ENCODE data around the gene DLGAP1.
"Not testable (repeated sequence)": the region's sequence is repeated elsewhere in the genome, so short reads cannot be mapped to it uniquely, and the experiment has no call there.

DLGAP1 gene

DNA sequence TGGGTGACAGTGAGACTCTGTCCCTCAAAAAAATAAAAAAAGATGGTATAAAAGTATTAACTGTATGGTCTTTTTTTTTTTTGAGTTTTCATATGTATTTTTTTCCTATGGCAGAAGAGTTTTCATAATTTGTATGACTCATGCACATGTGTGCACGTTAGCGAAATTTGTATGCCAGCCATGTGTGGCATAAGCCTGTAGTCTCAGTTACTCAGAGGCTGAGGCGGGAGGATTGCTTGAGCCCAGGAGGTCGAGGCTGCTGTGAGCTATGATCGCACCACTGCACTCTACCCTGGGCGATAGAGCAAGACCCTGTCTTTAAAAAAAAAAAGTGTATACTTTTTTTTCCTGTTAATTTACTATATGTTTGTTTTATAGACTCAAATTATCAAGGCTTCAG, 844.3 kb downstream of the DLGAP1 start:
- DNase-seq = no peak

DNA sequence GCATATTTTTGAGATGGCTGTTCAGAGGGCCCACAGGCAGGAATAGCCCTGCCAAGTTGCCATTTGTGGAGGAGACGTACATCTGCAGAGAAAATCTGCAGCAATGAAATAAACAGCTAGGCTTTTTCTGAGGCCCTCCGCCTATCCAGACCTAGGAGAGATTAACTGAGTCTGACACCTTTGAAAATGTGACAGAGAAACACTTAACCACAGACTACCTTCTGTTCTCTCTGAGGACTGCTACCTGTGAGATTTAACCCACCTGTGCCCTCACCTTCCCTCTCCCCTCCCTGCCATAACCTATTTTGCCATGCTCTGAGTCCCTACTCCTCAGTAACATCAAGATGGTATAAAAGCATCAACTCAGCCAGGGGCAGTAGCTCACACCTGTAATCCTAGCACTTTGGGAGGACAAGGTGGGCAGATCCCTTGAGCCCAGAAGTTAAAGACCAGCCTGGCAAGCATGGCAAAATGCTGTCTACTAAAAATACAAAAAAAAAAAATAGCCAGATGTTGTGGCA, 844.9 kb downstream of the DLGAP1 start:
- no peak for DNase-seq

DNA sequence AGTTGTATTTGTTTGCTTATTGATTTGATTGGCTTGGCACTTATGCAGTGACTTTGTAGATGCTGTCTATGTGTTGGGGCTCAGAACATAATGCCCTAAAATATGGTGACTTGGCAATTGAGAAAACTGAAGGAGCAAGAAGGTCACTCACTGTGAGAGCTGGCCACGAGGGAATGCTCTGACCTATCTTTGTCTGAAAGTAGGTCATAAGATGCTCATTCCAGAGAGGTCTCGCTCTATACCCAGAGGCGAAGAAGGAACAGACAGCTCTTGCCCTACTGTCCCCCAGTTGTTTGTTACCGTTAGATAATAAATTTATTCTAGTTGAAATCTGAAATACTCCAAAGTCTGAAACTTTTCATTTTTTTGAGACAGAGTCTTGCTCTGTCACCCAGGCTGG, 846.6 kb downstream of the DLGAP1 start:
- no peak for DNase-seq

- DNase-seq = not testable (repeated sequence)
Measured at GRCh38 chr18:3608099-3608453, 847.0 kb downstream of the DLGAP1 start.

GRCh38 chr18:3607309-3608098, 847.6 kb downstream of the DLGAP1 start:
- DNase-seq = no peak

- DNase-seq = not testable (repeated sequence)
Measured at GRCh38 chr18:3606863-3607262, 848.2 kb downstream of the DLGAP1 start.

- DNase-seq = no peak
Measured at GRCh38 chr18:3605954-3606443, 849.1 kb downstream of the DLGAP1 start.

DNA sequence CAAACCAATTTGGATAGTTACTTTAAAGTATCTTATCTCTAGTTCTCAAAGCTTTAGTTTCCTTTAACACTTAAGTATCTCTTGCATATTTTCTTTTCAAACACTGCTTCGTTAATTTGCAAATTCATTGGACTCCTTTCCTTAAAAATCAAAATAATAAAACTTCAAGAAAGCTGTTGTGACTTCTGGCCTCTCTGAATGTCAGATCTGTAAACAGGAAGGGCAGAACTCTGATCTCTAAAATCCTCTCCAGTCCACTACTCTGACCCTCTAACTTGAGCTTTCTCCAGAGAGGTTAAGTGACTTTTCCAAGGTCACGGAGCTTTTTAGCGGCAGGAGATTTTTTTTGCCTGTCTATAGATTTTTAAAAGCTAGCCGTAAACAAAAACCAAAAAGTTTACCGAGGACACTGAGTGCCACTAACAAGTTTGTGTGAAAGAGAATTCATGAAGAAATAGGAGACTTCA, 849.6 kb downstream of the DLGAP1 start:
- DNase-seq = no peak

DNA sequence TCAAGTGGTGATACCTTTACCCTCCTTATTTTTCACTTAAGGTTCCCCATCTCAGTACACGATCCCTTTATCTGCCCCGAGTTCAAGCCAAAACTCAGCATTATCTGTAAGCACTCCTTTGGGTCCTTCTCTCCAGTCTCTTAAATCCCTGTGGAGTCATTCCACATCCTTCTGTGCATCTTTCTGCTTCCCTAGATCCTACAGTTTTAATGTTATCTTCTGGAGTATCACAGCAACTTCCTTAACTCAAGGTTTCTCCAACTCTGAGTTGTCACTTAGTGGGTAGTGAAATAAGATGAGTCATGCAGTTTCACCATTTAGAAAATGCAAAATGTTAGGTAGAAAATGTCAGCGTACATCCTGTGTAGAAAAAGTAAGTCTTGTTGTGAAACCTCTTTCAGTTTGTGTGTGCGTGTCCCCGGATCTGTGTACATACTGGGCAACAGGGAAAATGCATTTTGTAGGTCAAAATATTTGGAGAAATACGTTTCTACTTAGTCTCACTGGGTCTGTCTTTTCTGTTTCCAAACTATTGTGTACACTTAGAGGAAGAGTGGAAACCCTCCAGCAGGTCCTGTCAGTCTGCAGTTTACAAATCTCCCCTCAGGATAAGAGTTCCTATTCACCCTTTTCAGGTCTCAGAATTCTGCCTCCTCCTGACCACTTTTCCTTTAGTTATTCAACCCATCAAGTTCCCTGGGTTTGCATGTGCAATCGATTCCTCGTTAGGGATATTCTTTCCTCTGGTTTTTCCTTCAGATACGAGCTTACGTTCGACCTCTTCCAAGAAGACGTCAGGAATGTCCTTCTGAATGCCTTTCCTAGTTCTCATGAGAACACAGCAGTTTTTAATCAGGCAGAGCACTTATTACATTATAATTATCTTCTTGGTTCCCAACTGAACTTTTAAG, 850.4 kb downstream of the DLGAP1 start:
- peak; percentile 37 for DNase-seq

GRCh38 chr18:3604235-3604497, 850.9 kb downstream of the DLGAP1 start:
- no peak for DNase-seq

GRCh38 chr18:3603421-3604234, 851.5 kb downstream of the DLGAP1 start:
- DNase-seq = no peak

DNA sequence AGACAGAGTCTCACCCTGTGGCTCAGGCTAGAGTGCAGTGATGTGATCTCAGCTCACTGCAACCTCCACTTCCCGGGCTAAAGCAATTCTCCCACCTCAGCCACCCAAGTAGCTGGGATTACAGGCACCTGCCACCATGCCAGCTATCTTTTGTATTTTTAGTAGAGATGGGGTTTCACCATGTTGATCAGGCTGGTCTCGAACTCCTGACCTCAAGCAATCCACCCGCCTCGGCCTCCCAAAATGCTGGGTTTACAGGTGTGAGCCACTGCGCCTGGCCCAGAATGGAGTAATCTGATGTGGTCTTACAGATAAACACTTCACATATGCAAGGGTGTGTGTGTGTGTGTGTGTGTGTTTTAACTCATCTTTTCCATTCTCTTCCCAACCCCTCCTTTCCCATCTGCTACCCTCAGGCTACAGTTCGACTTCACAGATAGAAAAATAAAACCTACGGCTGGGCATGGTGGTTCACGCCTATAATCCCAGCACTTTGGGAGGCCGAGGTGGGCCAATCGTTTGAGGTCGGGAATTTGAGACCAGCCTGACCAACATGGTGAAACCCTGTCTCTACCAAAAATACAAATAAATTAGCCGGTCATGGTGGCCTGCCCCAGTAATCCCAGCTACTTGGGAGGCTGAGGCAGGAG, 853.9 kb downstream of the DLGAP1 start:
- DNase-seq = not testable (repeated sequence)

DNA sequence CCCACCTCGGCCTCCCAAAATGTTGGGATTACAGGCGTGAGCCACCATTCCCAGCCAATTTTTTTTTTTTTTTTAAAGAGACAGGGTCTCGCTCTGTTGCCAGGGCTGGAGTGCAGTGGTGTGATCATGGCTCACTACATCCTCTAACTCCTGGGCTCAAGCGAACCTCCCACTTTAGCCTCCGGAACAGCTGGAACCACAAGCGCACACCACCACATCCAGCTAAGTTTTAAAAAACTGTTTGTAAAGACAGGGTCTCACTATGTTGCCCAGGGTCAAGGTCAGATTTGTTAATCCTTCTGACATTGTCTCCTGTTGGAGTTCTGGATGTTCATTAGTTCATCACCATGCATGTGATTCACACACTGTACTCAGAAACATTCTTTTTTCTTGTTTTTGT, 855.2 kb downstream of the DLGAP1 start:
- no peak for DNase-seq

DNA sequence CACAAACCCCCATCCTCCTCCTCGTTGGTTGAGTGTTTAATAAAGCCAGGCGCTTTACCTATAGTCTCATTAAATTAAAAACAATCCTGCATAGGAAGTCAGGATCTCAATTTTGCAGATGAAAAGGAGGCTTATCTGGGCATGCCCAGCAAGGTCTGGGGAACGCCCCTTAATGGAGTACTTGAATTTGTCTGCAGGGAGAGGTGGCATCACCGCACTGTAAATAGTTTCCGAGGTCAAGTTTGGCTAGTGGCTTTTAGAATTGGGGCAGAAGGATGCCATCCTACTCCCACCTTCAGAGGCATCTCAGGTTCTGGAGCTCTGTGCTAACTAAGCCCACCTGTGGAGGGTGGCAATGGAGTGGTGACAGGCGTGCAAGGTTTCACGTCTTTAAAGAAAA, 855.9 kb downstream of the DLGAP1 start:
- DNase-seq = no peak

DNA sequence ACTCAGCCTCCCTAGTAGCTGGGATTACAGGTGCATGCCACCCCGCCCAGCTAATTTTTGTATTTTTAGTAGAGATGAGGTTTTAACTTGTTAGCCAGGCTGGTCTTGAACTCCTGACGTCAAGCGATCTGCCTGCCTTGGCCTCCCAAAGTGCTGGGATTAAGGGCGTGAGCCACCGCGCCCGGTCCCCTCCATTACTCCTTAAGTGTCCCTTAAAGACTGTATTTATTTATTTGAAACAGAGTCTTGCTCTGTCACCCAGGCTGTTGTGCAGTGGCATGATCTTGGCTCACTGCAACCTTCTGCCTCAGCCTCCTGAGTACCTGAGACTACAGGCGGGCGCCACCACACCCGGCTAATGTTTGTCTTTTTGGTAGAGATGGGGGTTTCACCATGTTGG, 856.5 kb downstream of the DLGAP1 start:
- DNase-seq = no peak

DNA sequence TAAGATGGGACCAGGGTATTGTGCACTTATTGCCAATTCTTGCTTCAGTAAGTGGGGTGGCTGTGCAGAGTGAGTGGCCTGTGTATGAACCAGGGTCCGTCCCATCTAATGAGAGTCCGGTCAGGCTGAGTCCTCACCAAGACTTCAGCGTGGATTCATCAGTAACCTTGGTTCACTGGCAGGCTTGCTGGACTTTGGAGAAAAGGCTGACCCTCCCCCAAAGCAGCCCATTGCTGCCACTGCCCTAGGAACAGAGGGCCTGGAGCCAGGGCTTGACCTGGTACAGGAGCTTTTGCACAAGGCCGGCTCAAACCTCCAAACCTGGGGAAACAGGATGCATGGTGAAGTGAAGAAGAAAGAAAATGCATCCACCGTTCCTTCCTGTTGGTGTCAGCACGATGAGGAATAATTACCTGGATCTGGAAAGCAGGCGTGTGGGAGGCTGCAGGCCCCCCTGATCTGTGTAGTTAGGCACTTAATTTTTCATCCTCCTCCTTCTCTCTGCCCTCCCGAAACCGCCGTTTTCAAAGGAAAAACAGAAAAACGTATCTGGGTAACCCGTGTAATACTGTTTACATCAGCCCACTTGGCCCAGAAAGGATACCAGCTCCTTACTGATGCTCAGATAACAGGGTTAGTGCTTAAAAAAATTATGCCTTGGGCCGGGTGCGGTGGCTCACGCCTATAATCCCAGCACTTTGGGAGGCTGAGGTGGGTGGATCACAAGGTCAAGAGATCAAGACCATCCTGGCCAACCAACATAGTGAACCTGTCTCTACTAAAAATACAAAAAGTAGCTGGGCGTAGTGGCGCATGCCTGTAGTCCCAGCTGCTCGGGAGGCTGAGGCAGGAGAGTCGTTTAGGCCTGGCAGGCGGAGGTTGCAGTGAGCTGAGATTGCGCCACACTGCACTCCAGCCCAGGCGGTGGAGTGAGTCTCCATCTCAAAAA, 857.4 kb downstream of the DLGAP1 start:
- no peak for DNase-seq

- peak; percentile 47 for DNase-seq
Measured at GRCh38 chr18:3596637-3597384, 858.3 kb downstream of the DLGAP1 start.

DNA sequence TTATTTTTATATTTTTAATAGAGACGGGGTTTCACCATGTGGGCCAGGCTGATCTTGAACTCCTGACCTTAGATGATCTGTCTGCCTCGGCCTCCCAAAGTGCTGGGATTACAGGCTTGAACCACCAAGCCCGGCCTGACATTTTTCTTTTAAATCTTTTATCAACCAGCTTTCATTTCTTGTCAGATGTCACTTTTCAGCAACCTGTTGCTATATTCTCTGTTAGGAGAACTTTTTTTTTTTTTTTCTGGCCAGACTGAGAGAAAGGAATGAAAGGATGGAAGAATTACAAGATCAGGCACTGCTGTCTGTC, 858.8 kb downstream of the DLGAP1 start:
- DNase-seq = no peak

- DNase-seq = peak; percentile 38
Measured at GRCh38 chr18:3595369-3596273, 859.5 kb downstream of the DLGAP1 start.
